GM12892 (cell line): ENCODE results near the gene NSD1.

Source experiments
- DNase-seq: peaks from one replicate; pipeline ENCODE4 v3.0.0; 2011; ENCODE audit not compliant: insufficient read length
- FAIRE-seq: peaks from 2 replicates; lab custom pipeline; 2011; peaks lifted over from hg19 to GRCh38; lab: Jason Lieb, UNC
- POLR2A ChIP-seq: IDR thresholded peaks from 2 replicates; pipeline ENCODE4 v1.6.1; 2011; ENCODE audit warnings: low read depth, low read length, control low read depth
- POLR2AphosphoS5 ChIP-seq: IDR thresholded peaks from 2 replicates; pipeline ENCODE4 v1.6.1; 2011; ENCODE audit warnings: low read depth, low read length, control low read depth
- TAF1 ChIP-seq: IDR thresholded peaks from 2 replicates; pipeline ENCODE4 v1.6.1; 2011; ENCODE audit warnings: low read depth, mild to moderate bottlenecking, control low read depth, low read length, borderline replicate concordance

Gene NSD1

DNA sequence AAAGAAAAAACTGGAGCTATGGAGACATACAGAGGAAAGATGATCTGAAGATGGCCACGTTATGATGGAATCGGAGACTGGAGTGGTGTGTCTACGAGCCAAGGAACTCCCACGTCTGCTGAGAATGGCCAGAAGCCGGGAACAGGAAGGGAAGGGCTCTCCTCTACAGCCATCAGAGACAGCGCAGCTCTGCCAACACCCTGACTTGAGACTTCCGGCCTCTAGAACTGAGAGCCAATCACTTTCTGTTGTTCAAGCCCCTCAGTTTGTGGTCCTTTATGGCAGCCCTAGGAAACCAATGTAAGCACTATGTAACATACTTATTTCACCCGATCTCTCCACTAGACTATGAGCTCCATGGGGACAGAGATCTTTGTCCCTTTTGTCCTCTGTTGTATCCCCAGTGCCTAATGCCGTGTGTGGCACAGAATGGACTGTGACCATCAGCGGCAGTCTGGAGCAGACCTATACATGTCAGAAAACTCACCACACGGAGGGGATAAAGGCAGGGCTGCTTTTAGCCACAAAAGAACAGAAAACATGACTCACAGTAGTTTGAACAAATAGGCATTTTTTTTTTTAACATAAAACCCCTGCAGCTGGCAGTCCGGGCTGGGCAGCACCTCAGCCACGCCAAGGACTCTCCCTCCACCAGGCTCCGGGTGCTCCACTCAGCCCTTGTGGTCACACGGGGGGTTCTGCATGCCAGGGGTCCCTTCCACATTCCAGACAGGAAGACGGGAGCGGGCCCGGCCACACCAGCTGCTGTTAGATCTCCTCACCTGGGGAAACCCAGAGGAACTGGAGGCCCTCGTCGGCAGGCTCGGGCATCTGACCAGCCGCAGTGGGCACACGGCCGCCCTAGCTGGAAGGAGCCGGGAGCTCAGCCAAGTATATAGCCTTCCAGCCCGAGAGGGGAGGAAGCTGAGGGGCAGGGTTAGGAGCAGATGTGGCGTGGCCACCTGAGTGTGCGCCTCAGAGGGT is 194.3 kb downstream of the NSD1 start:
- no peak for FAIRE-seq

DNA sequence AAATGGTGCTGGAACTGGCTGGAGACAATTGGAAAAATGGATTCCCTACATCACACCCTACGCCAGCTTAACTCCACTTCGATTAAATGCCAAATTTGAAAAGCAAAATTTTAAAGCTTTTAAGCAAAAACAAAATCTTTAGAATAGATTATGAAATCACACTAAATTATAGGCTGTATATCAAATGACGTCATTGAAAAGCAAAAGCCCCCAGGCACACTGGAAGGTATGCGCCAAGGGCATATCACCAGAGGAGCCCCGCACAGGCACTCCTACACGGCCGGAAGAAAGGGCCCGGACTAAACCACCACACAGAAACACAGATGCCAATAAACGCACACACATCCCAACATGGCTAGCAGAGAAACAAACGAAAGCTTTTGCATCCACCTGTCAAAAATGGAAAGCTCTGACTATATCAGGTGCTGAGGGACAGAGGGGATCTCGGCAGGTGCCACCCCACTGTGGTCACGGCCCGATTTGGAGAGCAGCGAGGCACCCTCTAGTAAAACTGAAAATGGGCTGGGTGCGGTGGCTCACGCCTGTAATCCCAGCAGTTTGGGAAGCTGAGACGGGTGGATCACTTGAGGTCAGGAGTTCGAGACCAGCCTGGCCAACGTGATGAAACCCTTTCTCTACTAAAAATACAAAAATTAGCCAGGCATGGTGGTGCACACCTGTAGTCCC is 195.1 kb downstream of the NSD1 start:
- no peak for DNase-seq
- TF ChIP-seq POLR2A (no peak), POLR2AphosphoS5 (no peak), TAF1 (no peak)
- FAIRE-seq, result no peak

More for the DNA sequence above, 194.3 kb downstream of the NSD1 start:
- DNase-seq, result no peak
- TF ChIP-seq TAF1, result no peak

DNA sequence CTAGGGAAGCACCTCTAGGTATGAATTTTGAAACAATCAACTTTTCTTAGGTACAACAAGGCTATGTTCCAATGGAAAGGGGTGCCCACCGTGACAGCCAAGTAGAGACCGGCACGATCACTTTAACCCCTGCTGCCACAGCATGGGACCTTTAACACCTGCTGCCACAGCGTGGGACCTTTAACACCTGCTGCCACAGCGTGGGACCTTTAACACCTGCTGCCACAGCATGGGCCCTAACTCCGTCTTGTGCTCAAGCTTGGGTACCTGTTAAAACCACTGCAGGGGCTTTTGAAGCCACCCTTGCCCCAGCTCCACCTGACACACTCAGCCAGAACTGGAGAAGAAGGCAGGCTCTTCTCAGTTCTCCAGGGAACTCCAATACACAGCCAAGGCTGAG is 196.3 kb downstream of the NSD1 start:
- FAIRE-seq, result no peak
- TF ChIP-seq POLR2AphosphoS5 (no peak), TAF1 (no peak)

DNA sequence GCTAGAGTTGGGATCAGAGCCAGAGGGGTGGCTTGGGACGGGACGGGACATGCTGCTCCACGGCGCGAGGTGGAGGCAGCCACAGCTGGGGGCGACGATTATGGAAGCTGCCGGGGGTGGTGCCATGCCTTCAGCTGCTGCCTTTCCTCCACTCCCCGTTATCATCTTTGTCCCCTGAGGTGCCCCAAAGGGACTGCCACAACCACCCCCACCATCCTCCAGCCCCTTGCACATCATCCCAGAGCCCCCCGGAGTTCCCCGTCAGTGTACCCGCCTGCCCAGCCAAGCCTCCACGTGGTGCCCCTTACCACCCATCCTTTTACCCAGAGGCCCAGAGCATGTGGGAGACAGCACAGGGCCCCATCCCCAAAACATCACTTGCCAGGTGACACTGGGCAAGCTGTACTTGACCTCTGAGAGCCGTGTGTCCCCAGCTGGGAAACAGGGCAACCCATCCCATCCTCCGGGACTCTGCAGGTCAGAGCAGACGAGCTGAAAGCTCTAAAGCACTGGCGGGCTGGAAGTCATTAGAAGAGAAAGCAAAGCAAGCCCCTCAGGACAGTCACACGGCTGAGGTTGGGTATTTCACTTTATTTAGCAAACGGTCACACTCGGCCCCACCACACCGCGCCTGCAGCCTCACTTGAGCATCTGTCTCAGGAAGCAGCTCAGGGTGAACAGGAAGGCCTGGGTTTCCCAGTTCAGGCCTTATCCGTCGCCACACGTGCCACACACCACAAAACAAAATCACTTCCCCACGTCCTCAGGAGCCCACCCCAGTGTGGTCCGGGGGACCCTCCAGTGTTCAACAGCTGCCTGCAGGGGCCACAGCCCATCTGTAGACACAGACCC is 197.6 kb downstream of the NSD1 start:
- peak; percentile 18; the same call in 1 of the 2 replicates for TF ChIP-seq POLR2AphosphoS5
- TF ChIP-seq POLR2A, result no peak
- DNase-seq (no peak), FAIRE-seq (no peak)

More for the DNA sequence above, 196.3 kb downstream of the NSD1 start:
- no peak for DNase-seq

DNA sequence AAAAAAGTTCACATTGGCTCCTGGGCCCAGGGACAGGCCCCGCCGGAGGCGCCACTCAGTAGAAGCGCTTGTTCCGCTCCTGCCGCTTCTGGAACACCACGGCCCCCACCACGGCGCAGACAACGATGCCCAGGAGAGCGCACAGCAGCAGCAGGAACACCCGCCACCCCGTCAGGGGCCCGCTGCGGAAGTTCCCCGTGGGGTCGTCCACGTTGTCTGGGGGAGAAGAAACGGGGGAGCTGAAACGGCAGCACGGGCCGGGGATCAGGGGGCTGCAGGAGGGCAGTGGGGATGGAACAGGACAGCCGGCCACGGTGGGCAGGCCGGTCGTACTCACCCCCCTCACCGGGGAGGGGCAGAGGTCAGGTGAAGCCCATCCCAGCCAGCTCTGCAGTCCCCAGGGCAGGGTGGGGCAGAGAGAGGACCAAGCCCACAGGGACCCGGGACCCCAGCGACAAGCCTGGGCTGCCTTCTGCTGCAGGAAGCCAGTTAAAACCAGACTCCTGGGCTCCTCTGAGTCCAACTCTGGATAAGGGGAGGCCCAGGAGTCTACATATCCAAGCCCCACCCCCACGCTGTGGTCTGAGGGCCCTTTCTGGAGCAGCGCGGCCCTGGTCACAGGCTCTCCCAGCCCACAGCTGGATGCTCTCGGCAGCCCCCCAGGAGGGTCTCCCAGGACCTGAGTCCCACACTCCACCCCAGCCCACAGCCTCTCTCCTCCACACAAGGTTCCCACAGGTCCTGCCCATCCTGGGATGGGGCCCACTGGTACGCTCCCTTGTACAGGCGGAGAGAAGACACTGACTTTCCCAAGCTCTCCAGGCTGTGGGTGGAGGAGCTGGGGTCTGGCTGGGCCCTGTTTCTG is 198.7 kb downstream of the NSD1 start:
- TF ChIP-seq TAF1, result no peak
- no peak for TF ChIP-seq POLR2A
- TF ChIP-seq POLR2AphosphoS5, result no peak
- DNase-seq (no peak), FAIRE-seq (no peak)

DNA sequence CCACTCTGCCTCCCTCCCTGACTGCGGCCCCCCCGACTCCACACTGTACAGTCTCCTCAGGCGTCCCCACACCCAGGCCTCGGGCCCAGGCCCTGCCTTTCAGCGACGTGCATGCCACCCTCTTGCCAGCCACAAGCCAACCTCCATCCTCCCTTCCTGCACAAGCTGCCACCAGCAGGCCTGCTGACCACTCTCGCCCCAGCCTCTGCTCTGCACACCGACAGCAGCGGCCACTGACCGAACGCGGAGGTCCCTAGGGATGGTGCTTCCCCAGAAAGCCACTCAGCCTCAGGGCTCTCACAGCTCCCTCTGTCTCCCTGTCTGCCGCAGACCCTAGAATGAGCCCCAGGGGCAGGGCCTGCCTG is 199.3 kb downstream of the NSD1 start:
- FAIRE-seq (no peak), DNase-seq (no peak)
- TF ChIP-seq TAF1 (no peak), POLR2A (no peak), POLR2AphosphoS5 (no peak)

DNA sequence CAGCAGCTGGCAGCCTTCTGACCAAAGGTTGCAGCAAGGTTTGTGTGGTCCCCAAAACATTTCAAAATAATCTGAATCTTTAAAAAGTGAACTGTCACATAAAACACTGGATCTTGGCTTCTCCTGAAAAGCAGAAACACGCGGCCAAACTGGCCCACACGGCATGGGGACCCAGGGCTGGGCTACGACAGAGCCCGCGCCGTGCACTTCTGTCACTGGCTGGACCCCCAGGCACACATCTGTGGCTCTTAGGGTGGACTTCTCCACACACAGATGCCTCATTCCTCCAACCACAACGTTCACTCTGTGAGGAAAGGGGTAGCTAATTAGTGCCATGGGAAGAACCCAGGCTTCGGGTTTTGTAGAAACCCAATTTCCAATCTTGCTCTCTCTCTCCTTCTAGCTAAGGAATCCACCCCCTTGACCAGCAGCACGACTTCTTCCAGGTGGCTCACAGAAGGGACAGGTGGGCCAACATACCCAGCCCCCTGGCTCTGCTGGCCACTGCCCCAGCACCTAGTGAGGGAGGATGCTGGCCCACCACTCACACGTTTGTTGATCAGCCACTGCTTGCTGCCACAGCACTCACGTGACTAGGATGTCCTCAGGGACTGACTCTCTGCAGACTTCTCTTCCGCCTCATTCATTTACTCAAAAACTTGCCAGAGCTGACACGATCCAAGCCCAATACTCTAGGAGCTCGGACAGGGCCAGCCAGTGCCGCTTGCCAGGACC is 200.0 kb downstream of the NSD1 start:
- FAIRE-seq (no peak), DNase-seq (no peak)
- no peak for TF ChIP-seq TAF1
- no peak for TF ChIP-seq POLR2AphosphoS5
- no peak for TF ChIP-seq POLR2A

DNA sequence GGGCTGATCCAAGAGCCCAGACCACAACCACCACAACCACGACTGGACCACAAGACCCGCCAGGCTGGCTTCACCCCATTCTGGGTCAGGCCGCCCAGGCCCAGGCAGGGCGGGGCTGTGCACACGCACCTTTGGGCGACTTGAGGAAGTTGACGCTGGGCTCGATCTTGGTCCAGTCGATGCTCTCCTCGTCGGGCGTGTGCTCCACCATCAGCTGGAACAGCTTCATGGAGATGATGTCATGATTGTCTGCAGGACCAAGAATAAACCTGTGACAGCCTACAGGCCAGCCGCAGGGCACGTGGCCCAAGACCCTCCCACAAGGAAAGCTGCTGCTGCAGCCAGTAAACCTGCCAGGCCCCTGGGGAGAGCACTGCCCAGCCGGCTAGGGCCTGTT is 200.6 kb downstream of the NSD1 start:
- no peak for FAIRE-seq
- no peak for TF ChIP-seq TAF1
- no peak for TF ChIP-seq POLR2AphosphoS5
- no peak for TF ChIP-seq POLR2A
- no peak for DNase-seq

DNA sequence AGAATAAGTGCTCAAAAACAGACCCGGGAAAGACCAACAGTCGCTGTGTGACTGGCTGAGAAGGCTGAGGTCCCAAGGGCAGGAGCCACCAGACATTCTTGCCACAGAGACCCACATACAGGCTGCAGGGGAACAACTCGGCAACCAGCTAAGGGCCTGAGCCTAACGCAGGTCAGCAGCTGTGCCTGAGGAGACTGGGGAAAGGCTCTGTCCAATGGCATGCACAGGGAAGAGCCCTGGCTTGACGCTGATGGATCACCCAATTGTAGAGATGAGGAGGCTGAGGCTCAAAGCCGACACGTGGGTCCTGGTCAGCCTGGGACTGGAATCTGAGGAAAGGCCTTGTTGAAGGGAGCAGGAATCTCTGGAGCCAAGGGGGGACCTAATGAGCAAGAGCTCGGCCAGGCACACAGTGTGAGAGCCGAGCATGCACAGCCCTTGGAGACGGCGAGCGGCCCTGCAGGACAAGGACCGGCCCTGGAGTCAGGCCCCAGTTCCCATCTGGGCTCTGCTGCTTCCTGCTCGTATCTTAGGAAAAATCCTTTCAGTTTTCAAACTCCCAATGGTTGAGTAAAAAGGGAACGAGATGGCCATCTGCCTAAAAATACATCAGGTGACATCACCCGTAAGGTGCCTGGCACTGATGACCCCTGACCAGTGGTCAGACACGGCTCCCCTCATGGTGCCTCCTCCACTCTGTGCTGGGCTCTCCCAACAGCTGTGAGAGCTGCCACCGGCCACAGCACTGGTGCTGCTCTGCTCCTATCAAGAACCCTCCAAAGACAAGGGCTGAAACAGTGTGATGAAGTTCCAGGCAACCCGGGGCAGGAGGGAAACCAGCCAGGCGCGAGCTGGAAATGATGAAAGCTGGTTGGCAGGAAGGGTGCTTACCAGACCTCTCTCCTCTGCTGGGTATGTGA is 201.5 kb downstream of the NSD1 start:
- no peak for DNase-seq
- no peak for FAIRE-seq
- TF ChIP-seq POLR2AphosphoS5 (no peak), POLR2A (no peak), TAF1 (no peak)

DNA sequence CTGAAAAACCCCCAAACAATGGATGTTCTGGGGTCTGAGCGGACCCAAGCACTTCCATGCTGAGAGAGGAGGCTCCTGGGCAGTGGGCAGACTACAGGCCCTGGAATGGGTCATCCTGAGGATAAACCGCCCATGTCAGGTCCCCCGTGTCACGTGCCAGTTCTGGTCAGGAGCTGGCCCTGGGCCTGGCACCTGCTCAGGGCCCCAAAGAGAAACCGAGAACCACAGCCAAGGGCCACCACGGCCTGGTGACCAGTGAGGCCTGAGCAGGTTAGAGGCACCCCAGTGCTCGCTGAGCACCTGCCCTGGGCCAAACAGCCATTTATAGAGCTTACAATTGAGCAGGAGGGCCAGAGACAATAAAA is 202.1 kb downstream of the NSD1 start:
- DNase-seq, result no peak
- TF ChIP-seq POLR2A (no peak), POLR2AphosphoS5 (no peak), TAF1 (no peak)
- no peak for FAIRE-seq
